HG02623 (cell line): ENCODE results near the gene PJA1.

Source experiments
- ATAC-seq: cut with Tn5 transposase; IDR thresholded peaks from one replicate; pipeline ENCODE4 v1.9.1; 2021; ENCODE audit warnings: moderate library complexity; ENCODE audit not compliant: unreplicated experiment

Gene PJA1

DNA sequence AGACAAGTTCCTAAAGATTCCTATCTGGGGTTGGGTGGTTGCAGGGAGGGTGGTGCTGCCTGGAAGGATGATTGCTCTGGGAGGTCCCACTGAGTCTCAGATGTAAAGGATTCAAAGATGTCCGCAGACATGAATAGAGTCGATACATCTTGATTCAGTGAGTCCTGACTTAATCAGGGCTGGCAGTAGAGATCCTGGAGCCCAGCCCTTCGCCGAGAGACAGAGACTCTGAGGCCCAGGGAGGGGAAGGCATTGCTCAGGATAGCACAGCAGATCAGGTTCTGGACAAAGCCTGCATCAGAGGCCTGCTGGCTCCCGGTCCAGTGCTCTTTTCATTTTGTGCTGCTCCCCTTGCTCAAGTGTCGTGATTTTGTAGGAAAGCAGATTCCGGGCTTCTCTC, 21.7 kb downstream of the PJA1 start:
- ATAC-seq = no peak

DNA sequence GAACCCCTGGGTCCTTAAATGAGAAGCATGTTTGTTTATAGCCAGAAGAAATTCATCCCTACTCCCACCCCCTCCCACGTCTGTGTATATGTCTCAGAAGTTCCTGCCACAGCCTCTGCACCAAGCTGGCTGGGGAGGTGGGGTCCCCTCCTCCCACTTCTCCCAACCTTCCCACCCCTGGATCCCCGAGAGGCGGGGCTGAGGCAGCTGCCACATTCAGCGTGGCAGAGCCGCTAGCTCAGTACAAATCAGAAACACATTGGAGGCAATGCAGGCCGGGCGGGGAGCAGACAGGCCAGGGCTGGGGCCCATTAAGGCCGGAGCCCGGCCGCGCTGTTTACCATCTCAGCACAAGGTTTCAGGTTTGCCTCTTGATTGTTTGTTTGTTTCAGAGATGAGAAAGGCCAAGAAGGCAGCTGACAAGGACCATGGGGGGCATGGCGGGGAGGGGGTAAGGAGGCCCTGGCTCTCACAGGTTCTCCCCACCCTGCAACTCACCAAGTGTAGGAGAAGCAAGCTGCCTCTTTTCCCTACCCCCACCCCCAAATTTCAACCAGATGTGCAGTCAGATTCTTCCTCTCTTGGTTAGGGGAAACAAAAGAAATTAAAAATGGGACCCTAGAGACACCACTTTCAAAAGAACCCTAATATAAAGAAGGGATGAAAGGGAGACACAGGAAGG, 22.3 kb downstream of the PJA1 start:
- no peak for ATAC-seq

DNA sequence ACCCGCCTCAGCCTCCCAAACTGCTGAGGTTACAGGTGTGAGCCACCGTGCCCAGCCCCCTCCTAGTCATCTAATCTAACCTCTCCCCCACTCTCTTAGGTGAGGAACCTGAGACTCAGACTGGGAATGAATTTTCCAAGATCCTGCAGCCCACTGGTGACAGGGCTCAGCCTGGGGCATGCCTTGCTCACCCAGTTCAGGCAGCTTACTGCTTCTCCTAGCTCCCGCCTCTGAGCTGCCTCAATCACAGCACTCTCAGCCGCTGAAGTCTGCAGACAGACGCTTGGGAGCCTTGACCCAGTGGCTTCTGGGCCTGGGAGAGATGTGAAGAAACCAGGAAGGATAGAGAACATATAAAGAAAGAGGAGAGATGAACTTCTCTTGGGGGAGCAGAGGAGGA, 24.4 kb downstream of the PJA1 start:
- no peak for ATAC-seq

DNA sequence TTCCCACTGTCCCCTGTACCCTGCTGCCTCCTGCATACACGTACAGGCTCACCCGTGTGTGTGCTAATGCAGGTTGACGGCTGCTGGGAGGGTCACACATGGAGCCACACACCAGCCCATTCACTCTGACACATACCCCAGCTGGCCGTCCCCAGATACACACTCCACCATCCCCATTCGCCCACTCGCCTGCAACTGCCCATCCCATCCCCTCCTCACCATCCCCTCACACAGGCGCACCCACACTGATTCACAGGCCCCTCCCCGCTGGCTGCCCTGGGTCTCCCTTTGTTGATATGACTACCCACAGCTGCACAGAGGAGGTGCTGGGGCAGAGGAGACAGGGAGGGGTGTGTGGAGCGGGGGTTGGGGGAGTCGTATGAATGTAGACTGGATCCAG, 25.7 kb downstream of the PJA1 start:
- ATAC-seq = no peak

DNA sequence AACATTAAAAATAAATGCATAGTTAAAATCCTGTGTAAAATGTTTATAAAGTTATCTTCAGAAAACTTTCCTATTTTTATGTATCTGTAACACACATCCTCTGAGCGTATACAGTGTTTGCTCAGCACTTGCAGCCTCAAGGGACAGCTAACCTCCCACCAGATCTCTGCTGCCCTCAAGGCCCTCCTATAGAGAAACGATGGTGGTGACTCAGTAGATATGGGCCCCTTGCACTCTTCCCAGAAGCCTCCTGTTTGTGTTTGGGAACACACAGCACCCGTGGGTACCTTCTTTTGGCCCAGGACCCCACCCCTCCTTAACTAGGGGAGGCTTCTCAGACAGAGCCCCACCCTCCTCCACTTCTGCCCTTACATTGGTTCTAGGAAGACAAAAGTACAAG, 26.7 kb downstream of the PJA1 start:
- ATAC-seq = no peak

DNA sequence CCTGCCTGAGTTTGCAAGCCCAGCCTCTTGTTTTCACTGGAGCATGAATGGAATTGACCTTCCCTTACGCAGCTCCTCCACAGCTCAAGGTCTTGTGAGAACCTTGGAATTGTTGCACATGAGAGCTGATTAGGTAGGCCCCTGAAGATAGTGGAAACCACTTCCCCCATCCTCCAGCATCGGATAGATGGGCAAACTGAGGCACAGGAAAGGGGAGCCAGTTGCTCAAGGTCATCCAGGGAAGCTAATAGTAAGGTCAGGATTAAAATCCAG, 27.2 kb downstream of the PJA1 start:
- ATAC-seq = no peak

DNA sequence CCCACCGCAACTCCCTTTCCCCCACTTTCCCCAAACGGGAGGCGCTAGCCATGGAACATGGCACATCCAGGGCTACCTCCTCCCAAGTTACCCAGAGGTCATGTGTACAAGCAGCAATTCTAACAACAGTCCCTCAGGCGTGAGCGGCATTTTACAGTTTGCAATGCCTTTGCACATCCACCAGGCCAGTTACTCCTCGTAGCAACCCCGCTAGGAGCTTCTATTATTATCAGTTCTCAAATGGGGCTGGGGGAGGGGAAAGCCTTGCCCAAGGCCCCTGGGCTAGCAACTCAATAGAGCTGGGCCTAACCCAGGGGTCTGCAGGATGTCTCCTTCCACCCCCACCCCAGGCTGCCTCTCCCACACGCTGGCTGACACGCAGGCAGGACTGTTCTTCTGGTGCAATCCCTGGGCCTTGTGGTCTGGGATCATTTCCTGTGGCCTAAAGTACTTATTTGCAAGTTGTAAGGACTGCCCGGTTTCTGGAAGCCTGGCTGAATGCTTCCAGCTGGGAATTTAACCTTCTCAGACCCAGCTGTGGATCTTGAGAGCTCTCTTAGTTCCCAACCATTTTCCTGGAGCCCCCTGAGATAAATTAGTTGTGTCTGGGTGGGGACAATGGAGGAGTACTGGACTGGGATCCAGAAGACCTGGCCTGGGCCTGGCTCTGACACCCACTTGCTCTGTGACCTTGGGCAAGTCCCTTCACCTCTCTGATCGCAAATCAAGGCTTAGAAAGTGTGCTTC, 27.7 kb downstream of the PJA1 start:
- ATAC-seq = no peak

DNA sequence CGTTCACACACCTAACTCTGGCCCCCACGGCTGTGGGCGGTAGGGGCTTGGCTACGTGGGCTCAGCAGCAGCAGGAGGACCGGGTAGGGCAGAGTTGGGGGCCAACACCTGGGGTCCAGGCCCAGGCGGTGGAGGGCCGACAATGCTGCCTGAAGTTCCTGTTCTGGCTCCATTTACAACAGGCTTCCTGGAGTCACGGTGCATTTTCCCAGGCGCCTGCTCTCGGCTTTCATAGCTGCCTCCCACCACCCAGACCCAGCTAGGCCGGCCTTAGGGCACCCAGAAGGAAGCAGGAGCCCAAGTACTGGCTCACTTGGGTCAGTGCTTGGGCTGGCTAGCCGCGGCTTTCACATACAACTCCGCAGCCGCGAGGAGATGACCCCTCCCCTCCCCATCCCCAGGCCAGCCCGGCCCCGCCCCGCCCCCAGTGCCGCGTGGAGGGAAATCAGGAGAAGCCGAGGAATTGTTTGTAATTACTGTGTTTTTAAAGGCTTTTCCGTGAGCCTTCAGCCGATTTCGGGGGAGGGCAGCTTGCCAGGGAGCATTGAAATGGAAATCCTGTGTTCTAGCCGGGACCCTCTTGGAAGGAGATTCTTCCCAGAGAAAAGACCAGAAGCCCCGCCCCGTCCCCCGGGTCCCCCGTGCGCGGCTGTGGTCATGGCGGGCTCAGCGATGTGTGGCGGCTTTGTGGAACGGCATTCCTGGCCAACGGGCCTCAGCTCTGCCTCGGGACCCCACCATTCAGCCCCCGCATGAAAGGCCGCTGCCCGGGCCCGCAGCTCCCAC, 28.5 kb downstream of the PJA1 start:
- no peak for ATAC-seq

DNA sequence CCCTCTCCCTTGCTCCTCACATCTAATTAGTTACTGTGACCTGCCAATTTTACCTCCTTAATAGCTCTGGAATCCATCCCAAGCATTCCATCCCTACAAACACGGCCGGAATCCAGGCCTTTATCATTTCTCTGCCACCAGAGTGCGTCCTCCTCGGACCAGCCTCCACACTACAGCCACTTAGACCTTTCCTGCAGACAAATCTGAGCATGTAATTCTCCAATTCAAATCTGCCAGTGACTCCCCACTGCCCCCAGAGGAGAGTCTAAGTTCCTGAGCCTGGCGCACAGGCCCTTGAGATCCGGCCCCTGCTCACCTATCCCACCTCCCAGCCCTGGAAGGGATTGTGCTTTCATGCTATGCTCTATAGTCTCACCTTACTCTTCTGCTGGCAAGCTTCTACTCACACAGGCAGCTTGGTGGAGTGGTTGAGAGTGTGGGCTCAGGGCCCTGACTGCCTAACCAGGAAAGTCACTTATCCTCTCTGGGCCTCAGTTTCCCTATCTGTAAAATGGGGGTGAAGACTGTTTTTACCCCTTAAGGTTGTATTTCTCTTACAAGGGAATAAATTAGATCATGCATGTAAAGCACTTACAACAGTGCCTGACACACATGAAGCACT, 31.2 kb downstream of the PJA1 start:
- ATAC-seq = no peak

DNA sequence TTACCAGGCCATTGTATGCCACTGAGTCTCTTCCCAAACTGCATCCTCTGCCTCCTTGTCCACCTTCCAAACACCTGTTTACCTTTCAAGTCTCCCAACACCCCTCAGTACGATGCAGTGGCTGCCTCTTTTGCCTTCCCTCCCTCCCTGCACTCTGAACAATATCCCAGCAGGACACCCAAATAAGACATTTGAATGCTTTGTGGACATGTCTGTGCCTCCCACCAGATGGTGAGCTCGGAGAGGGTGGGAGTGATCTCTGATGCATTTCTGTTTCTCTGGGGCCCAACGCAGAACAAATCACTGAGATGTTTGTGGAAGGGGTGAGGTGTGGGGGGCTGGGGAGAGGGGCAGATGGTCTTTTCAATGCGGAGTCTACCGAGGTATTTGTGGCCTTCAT, 33.4 kb downstream of the PJA1 start:
- ATAC-seq = no peak

DNA sequence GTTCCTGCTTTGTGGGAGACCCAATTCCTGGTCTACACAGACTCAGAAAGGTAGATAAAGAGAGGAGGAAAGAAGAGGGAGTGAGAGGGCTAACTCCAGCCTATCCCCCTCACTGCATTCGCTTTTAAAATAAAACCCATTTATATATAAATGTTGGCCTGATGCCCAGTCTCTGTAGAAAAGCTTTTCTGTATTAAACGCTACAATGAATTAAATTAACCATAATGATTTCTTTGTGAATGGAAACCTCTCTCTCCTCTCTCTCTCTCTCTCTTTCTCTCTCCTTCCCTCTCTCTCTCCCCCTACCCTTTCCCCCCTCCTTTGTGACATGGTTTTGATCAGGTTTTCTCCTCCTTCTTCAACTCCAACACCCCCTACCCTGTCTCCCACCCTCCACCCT, 34.8 kb downstream of the PJA1 start:
- ATAC-seq = no peak

DNA sequence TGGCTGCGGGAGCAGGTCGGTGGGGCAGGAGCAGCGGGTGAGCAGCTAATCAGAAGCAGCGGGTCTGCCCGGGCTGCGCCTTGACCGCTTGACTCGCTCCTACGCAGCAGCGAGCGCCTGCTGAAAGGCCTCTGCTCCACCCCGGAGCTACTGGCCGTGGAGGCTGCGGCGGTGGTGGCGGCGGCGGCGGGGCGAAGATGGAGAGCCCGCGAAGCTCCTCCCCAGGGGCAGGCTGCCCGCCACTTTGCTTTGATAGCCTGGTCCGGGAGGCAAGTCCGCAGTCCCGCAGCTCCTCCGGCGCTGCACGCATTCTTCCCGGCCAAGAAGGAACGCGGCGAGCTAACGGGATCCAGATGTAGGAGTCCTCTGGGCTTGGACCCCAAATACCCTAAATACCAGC, 36.7 kb downstream of the PJA1 start:
- ATAC-seq = no peak

DNA sequence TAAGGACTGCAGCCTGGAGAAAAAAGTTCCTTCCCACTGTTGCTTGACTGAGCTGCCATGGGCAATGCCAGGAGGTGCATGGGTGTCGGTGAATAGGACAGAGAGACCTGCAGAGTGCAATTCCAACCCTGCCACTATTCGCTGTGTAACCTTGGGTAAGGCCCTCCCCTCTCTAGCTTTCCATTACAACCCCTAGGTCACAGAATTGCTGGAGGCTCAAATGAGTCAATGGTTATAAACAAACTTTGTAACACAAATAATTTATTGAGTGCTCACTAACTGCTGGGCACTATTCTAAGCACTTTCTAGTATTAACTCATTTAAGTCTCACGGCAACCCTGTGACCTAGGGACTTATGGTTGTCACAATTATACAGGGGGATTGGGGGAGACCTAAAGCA, 37.8 kb downstream of the PJA1 start:
- ATAC-seq = no peak

DNA sequence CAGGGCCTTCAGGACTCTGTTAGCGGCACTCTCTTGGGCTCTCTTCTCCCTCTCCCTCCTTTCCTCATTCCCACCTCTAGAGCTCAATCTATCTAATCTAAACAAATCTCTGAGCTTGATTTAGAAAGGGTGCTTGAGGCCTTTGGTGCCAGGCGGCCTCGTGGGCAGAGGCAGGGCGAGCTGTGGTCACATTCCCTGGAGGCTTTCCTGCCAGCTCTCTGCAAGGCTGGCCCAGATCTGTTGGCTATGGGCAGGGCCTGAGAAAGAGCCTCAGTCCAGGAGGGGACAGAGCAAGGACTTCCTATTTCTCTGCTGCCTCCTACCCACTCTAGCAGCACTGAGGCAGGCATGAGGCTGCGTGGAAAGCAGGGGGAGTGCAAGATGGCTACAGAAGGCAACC, 38.6 kb downstream of the PJA1 start:
- no peak for ATAC-seq

DNA sequence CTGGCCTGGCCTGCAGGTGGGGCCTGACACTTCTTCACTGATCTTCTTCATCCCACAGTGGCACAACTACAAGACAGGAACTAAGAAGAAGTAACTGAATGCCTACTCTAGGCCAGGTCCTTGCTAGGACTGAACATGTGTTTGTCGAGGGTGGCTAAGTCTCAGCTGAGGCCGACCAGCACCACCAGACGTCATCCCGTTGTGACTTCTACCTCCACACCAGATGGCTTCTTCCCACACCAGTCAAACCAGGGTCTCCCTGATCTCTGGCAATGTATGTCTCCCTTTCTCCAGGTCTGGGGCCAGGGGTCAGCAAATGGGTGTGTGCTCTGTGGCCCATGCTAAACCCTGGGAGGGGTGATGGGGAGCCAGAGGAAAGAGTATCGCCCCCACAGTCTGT, 40.2 kb downstream of the PJA1 start:
- no peak for ATAC-seq

DNA sequence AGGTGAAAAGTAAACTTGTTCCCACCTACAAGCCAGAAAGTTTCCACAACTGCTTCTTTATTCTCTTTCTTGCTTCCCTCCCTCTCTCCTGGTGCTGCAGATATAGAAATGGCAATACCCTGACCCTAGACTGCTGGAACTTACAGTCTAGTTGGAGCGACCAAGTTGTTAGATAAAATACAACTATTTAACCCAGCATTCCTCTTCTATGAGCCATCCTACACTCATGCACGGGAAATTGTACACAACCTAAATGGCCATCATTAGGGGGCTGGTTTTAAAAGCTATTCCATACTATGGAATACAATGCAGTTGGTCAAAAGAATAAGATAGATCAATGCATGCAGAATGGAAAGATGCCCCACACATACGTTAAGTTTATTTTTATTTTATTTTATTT, 41.1 kb downstream of the PJA1 start:
- ATAC-seq = no peak

DNA sequence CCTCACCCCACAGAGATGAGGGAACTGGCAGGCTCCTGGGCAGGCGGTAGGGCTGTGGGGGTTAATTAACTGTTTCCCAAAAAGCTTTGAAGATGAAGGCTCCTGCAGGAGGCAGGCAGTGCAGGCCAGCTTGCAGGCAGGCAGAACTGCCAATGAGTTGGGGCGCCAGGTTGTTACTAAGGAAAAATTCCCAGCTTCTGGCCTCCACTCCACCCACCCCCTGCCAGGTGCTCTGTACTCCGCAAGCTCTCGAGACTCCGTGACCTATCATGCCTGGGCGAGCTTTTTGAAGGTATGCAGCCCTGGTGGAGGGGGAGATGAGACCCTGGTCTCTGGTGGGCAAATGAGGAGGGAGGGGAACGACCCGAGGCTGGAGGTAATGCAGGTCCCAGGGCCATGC, 41.8 kb downstream of the PJA1 start:
- no peak for ATAC-seq

DNA sequence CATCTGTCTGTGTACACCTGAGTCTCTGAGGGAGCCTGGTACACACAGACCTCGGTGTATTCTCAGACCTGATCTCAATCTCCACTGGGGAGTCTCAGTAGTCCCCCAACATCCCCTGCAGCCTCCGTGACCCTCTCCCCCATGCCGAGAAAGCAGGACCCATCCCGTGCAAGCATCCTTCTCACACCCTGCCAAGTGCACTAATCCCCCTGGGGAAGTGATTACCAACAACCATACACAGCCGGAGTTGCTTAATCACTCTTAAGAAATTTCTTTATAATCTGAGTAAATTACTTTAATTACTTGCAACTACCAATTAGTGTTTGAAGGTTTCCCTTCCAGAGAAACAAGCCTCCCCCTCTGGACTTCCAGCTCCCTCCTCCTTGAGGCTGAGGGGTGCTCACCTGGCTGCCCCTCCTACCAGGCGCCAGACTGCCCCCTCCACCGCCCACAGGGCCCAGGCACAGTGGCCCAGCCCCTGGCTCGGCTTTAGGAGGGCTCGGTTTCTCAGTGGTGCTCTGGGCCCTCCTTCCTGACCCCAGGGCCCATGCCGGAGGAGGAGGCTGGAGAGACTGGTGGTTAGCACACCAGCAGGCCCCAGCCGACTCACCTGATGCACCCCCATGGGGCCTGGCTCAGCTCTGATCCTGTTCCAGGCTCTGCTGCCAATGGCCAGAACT, 43.8 kb downstream of the PJA1 start:
- ATAC-seq = no peak

DNA sequence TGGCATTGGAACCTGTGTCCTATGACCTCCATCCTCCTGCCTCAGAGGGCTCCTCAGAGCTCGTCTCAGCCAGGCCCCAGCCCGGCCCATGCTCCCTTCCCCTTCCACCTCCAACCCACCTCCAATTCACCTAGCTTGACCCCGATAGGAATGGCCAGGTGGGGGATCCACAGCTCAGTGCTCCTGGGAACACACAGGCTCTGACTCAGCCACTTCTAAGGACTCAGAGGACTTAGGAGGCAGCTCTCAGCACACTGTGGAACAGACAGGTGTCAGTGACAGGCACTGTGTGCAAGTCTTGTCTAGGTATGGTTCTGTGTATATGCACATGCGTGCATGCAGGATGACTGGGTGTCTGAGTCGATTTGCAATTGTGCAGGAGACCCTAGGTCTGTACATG, 44.8 kb downstream of the PJA1 start:
- no peak for ATAC-seq

DNA sequence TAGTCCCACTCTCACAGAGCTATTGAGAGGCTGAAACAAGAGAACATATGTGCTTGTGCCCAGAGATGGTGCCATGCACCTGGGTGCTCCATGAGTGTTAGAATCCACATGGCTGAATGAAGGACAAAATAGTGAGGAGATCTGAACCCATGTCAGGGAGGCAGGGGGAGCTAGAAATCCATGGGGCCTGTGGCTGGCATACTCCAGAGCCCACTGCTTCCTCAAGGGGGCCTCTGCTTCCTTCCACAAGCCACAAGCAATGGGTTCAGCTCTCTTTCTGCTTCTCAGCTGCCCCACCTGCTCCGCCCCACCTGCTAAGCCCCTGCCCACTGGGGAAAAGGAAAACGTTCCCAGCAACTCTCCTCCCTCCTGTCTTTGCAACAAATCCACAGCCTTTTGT, 46.1 kb downstream of the PJA1 start:
- no peak for ATAC-seq

DNA sequence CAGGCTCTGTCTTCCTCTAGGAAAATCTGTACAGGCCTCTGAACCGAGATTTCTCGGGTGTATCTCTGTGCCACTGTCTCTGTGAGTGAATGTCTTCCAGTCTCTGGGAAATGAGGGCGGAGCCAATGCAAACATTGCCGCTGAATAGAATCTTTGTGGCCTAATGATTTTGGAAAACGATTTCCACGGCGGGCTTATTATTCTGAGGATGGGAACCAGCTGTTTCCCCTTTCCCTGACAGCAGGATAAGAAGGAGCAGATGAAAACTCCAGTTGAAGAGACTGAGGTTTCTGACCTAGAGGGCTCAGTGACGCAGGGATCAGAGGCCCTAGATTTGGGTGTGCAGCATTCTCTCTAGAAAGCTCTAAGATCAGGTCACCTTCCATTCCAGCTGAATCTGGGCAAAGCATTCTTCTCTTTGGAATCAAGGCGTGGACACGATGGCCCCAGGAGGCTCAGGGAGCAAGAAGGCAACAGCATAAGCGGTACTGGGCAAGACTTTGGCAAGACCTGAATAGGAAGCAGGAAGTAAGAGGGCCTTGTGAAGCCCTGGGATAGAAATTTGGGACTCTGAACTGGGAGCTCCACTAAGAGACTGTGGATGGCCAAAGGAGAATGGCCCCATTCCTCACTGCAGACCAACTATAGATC, 47.3 kb downstream of the PJA1 start:
- ATAC-seq = no peak
